Neutrophil (primary cell): ENCODE results near the gene LRRC8E.
"Not testable (repeated sequence)": the region's sequence is repeated elsewhere in the genome, so short reads cannot be mapped to it uniquely, and the experiment has no call there.

Experiments
- H3K27ac ChIP-seq: fragments of 200-600 bp; sonication (generic); 2 replicates; pipeline ENCODE4 v1.5.1; 2016; ENCODE audit warnings: mild to moderate bottlenecking, moderate library complexity
- H3K27me3 ChIP-seq: fragments of 200-600 bp; sonication (generic); 2 replicates; pipeline ENCODE4 v1.6.0; 2016; ENCODE audit warnings: mild to moderate bottlenecking
- H3K36me3 ChIP-seq: fragments of 200-600 bp; sonication (generic); 2 replicates; pipeline ENCODE4 v1.5.1; 2017
- H3K4me1 ChIP-seq, 2 experiments: fragments of 200-600 bp in 1 of 2; sonication (generic) in 1 of 2; 1 replicate in 1 of 2; 2 replicates in 1 of 2; pipeline versions ENCODE4 v1.5.1 to v1.6.1; 2013 to 2016; ENCODE audit warnings: low read depth in 1 of 2, low read length in 1 of 2, mild to moderate bottlenecking in 1 of 2, moderate library complexity in 1 of 2; ENCODE audit not compliant: control insufficient read depth in 1 of 2, insufficient read depth in 1 of 2
- H3K4me3 ChIP-seq, 2 experiments: fragments of 200-600 bp in 1 of 2; sonication (generic) in 1 of 2; 1 replicate in 1 of 2; 2 replicates in 1 of 2; pipeline ENCODE4 v1.5.1; 2013 to 2016; ENCODE audit warnings: low read depth in 1 of 2, low read length in 1 of 2, mild to moderate bottlenecking in 1 of 2, moderate library complexity in 1 of 2
- H3K9me3 ChIP-seq: fragments of 200-600 bp; sonication (generic); 2 replicates; pipeline ENCODE4 v1.5.1; 2016
- CTCF ChIP-seq: fragments of 200-600 bp; sonication (generic); IDR thresholded peaks from 2 replicates; pipeline ENCODE4 v1.5.1; 2016; ENCODE audit warnings: antibody characterized with exemption

The LRRC8E gene

GRCh38 chr19:7928741-7929701, 40.7 kb downstream of the LRRC8E start:
- Histone ChIP-seq H3K27ac (no peak overlapping the region), H3K27me3 (peaks cover 26% of the 10 kb centered on the region), H3K4me1 (peaks cover 5 to 14% of the 10 kb centered on the region in 2 experiments), H3K36me3 (peaks cover 37% of the 10 kb centered on the region), H3K9me3 (no peaks in the 10 kb centered on the region), H3K4me3 (no peak overlapping the region)
- TF ChIP-seq CTCF: no peak

- Histone ChIP-seq H3K27me3 (peaks cover 16% of the 10 kb centered on the region), H3K4me1 (peaks cover 4 to 10% of the 10 kb centered on the region in 2 experiments), H3K36me3 (peaks cover 46% of the 10 kb centered on the region)
- H3K27ac ChIP-seq, H3K4me3 ChIP-seq, H3K9me3 ChIP-seq: not testable (repeated sequence)
These were observed 41.7 kb downstream of the LRRC8E start for GRCh38 chr19:7930030-7930429.

- Histone ChIP-seq H3K36me3 (peaks cover 53% of the 10 kb centered on the region), H3K27ac (no peak overlapping the region), H3K4me3 (no peak overlapping the region), H3K27me3 (peaks cover 9% of the 10 kb centered on the region), H3K4me1 (peaks cover 0 to 3% of the 10 kb centered on the region in 2 experiments), H3K9me3 (no peaks in the 10 kb centered on the region)
- no peak for TF ChIP-seq CTCF
These were observed 42.5 kb downstream of the LRRC8E start for GRCh38 chr19:7930765-7931164.

- Histone ChIP-seq H3K27me3 (peaks cover 2% of the 10 kb centered on the region), H3K36me3 (peaks cover 58% of the 10 kb centered on the region), H3K4me3 (no peak overlapping the region), H3K9me3 (no peaks in the 10 kb centered on the region), H3K27ac (no peak overlapping the region), H3K4me1 (no peaks in the 10 kb centered on the region)
- no peak for TF ChIP-seq CTCF
These were observed 43.1 kb downstream of the LRRC8E start for GRCh38 chr19:7931221-7932061.

- H3K36me3 ChIP-seq: peaks cover 68% of the 10 kb centered on the region
- TF ChIP-seq CTCF: no peak
- no peaks in the 10 kb centered on the region for H3K27me3 ChIP-seq
- no peaks in the 10 kb centered on the region for H3K9me3 ChIP-seq
- no peak overlapping the region for H3K27ac ChIP-seq
- H3K4me3 ChIP-seq: no peak overlapping the region
- H3K4me1 ChIP-seq: no peaks in the 10 kb centered on the region
These were observed 44.1 kb downstream of the LRRC8E start for GRCh38 chr19:7932276-7932929.
